ENCODE results near the gene RAB30.

GRCh38 chr11:83105168-83105567 lies 33.5 kb upstream of the RAB30 start:
- TF ChIP-seq CTCF (IDR thresholded peaks at IDR 0.05; ENCODE audit: poor library complexity) = no peak
- no peak for TF ChIP-seq EZH2 (IDR thresholded peaks at IDR 0.05; ENCODE audit: borderline replicate concordance)
- no peak for TF ChIP-seq EZH2phosphoT487 (IDR thresholded peaks at IDR 0.05; ENCODE audit: low read depth, severe bottlenecking, unreplicated experiment)

All from hepatocyte (in vitro differentiated cells).